GM10847 (cell line): Measurements from ENCODE around the gene PGD.

Experiments
- POLR2A ChIP-seq: IDR thresholded peaks from 2 replicates; pipeline ENCODE4 v1.6.1; 2011; ENCODE audit not compliant: insufficient read length; ENCODE audit errors: extremely low read depth

Gene PGD

GRCh38 chr1:10429868-10430215 is 31.0 kb downstream of the PGD start:
- TF ChIP-seq POLR2A, result no peak

GRCh38 chr1:10430216-10431069 is 31.6 kb downstream of the PGD start, which contains the start of gene CENPS:
Gene CENPS (plus strand): TSS chr1:10430433. CDS start chr1:10430518, 85 bp downstream.
- TF ChIP-seq POLR2A, result peak; percentile 51

GRCh38 chr1:10431070-10431730 is 32.3 kb downstream of the PGD start:
- no peak for TF ChIP-seq POLR2A

- no peak for TF ChIP-seq POLR2A
These were observed 34.2 kb downstream of the PGD start for GRCh38 chr1:10432910-10433700.

- TF ChIP-seq POLR2A, result no peak
These were observed 34.9 kb downstream of the PGD start for GRCh38 chr1:10433790-10434189.

- no peak for TF ChIP-seq POLR2A
These were observed 35.7 kb downstream of the PGD start for GRCh38 chr1:10434590-10434989.

GRCh38 chr1:10437052-10437451 is 38.2 kb downstream of the PGD start:
- no peak for TF ChIP-seq POLR2A

GRCh38 chr1:10438677-10439163 is 39.9 kb downstream of the PGD start:
- no peak for TF ChIP-seq POLR2A

GRCh38 chr1:10440305-10440704 is 41.4 kb downstream of the PGD start:
- no peak for TF ChIP-seq POLR2A

GRCh38 chr1:10440794-10441193 is 41.9 kb downstream of the PGD start:
- no peak for TF ChIP-seq POLR2A

GRCh38 chr1:10444248-10444647 is 45.4 kb downstream of the PGD start:
- TF ChIP-seq POLR2A, result no peak

GRCh38 chr1:10444795-10445397 is 46.0 kb downstream of the PGD start:
- TF ChIP-seq POLR2A, result no peak

GRCh38 chr1:10446790-10447422 is 48.0 kb downstream of the PGD start:
- no peak for TF ChIP-seq POLR2A

GRCh38 chr1:10449751-10450150 is 50.9 kb downstream of the PGD start, which contains the start of gene CORT:
Gene CORT (plus strand): TSS chr1:10450031. CDS start chr1:10450224, 193 bp downstream.
- no peak for TF ChIP-seq POLR2A
